RWPE2 (cell line): ENCODE data around the gene SPON1.

Source experiments
- ATAC-seq: fragments of 200-7000 bp; cut with Tn5 transposase; 3 replicates; pipeline ENCODE4 v1.9.1; 2021; ENCODE audit warnings: low read depth
- DNase-seq: peaks from one replicate; pipeline ENCODE4 v3.0.0-alpha.2; 2020; ENCODE audit warnings: low spot score
- H3K27ac ChIP-seq: fragments of 450-650 bp; 2 replicates; pipeline ENCODE4 v1.5.1; 2017; ENCODE audit warnings: mild to moderate bottlenecking; ENCODE audit not compliant: poor library complexity, severe bottlenecking
- H3K27me3 ChIP-seq: fragments of 250-450 bp; sonication (Bioruptor Pico); 2 replicates; pipeline ENCODE4 v1.5.1; 2021; ENCODE audit warnings: mild to moderate bottlenecking, moderate library complexity; ENCODE audit not compliant: insufficient read depth, poor library complexity, severe bottlenecking
- H3K36me3 ChIP-seq: fragments of 250-450 bp; sonication (Bioruptor Pico); 2 replicates; pipeline ENCODE4 v1.5.1; 2020; ENCODE audit warnings: low read depth, mild to moderate bottlenecking, moderate library complexity
- H3K4me1 ChIP-seq: fragments of 250-450 bp; sonication (Bioruptor Pico); 2 replicates; pipeline ENCODE4 v1.5.1; 2021; ENCODE audit warnings: mild to moderate bottlenecking, moderate library complexity; ENCODE audit not compliant: insufficient read depth, poor library complexity, severe bottlenecking
- H3K4me3 ChIP-seq: fragments of 250-450 bp; sonication (Bioruptor Pico); 2 replicates; pipeline ENCODE4 v1.5.1; 2021; ENCODE audit warnings: mild to moderate bottlenecking, moderate library complexity; ENCODE audit not compliant: severe bottlenecking
- H3K9me3 ChIP-seq: fragments of 250-450 bp; sonication (Bioruptor Pico); 2 replicates; pipeline ENCODE4 v1.5.1; 2021; ENCODE audit warnings: mild to moderate bottlenecking, moderate library complexity; ENCODE audit not compliant: severe bottlenecking
- TF ChIP-seq, protein P1 (sequence below): fragments of 450-650 bp; IDR thresholded peaks from one replicate; pipeline ENCODE4 v1.5.1; 2017; ENCODE audit warnings: mild to moderate bottlenecking, moderate library complexity; ENCODE audit not compliant: poor library complexity, severe bottlenecking

The SPON1 gene

GRCh38 chr11:14225666-14226065 is 263.1 kb downstream of the SPON1 start:
- H3K27ac ChIP-seq: no peak overlapping the region
- H3K27me3 ChIP-seq: peaks cover 11% of the 10 kb centered on the region
- H3K9me3 ChIP-seq: peaks cover 2% of the 10 kb centered on the region
- no peak for ATAC-seq
- no peak for DNase-seq
- no peak overlapping the region for H3K4me3 ChIP-seq
- H3K4me1 ChIP-seq: no peaks in the 10 kb centered on the region
- TF ChIP-seq, protein P1, sequence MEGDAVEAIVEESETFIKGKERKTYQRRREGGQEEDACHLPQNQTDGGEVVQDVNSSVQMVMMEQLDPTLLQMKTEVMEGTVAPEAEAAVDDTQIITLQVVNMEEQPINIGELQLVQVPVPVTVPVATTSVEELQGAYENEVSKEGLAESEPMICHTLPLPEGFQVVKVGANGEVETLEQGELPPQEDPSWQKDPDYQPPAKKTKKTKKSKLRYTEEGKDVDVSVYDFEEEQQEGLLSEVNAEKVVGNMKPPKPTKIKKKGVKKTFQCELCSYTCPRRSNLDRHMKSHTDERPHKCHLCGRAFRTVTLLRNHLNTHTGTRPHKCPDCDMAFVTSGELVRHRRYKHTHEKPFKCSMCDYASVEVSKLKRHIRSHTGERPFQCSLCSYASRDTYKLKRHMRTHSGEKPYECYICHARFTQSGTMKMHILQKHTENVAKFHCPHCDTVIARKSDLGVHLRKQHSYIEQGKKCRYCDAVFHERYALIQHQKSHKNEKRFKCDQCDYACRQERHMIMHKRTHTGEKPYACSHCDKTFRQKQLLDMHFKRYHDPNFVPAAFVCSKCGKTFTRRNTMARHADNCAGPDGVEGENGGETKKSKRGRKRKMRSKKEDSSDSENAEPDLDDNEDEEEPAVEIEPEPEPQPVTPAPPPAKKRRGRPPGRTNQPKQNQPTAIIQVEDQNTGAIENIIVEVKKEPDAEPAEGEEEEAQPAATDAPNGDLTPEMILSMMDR: no peak
- H3K36me3 ChIP-seq: no peaks in the 10 kb centered on the region

- no peak for ATAC-seq
- H3K27me3 ChIP-seq: peaks cover 12% of the 10 kb centered on the region
- H3K4me1 ChIP-seq: no peaks in the 10 kb centered on the region
- DNase-seq: no peak
- H3K4me3 ChIP-seq: no peak overlapping the region
- TF ChIP-seq, protein P1: no peak
- H3K27ac ChIP-seq: no peak overlapping the region
- no peaks in the 10 kb centered on the region for H3K36me3 ChIP-seq
- no peaks in the 10 kb centered on the region for H3K9me3 ChIP-seq
Observed at GRCh38 chr11:14228356-14228755, 265.8 kb downstream of the SPON1 start.

- no peak overlapping the region for H3K4me3 ChIP-seq
- H3K27ac ChIP-seq: no peak overlapping the region
- DNase-seq: no peak
Observed at GRCh38 chr11:14229472-14229871, 266.9 kb downstream of the SPON1 start.

DNA sequence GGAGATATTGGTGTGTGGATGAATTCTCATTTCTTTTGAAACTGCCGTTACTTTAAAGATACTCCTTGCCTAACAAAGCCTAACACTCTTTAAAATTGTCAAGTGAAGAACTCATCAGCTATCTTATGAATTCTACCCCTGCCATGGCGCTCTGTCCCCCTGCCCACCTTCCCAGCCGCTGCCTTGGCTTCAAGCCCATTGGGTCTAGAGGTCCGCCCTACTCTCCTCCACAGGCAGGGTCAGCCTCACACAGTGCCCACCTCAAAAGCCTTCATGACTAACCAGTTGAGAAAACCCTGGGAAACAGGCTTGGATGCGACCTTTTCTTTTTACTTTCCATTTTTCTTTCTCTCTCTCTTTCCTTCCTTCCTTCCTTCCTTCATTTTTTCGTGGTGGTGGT is 267.9 kb downstream of the SPON1 start:
- H3K4me3 ChIP-seq: no peak overlapping the region
- ATAC-seq (no peak), DNase-seq (no peak)
- TF ChIP-seq, protein P1: no peak
- H3K4me1 ChIP-seq: no peaks in the 10 kb centered on the region
- no peak overlapping the region for H3K27ac ChIP-seq
- no peaks in the 10 kb centered on the region for H3K36me3 ChIP-seq
- no peaks in the 10 kb centered on the region for H3K9me3 ChIP-seq
- H3K27me3 ChIP-seq: peaks cover 12% of the 10 kb centered on the region

More at GRCh38 chr11:14229472-14229871, 266.9 kb downstream of the SPON1 start:
- no peaks in the 10 kb centered on the region for H3K4me1 ChIP-seq
- no peaks in the 10 kb centered on the region for H3K36me3 ChIP-seq
- H3K9me3 ChIP-seq: no peaks in the 10 kb centered on the region
- TF ChIP-seq, protein P1: no peak
- ATAC-seq: no peak
- peaks cover 12% of the 10 kb centered on the region for H3K27me3 ChIP-seq

DNA sequence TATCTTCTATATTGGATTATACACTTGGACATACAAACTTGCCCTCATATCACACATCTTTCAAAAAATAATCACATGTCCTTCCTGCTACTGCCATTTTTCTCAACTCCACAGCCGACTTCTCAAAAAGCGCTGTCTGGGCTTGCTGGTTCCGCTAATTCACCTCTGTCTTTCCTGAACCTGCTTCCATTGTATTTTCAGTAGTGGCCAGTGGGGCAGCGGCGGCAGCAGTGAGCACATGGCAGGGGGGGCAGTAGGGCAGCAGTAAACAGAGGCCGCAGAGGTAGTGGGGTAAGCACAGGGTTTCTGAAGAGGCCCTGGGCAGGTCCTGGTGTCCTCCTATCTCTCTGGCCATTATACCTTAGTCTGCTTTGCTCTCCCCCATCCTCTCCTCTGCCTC is 270.1 kb downstream of the SPON1 start:
- TF ChIP-seq, protein P1: peak; percentile 45
- no peak for DNase-seq
- ATAC-seq: peak; percentile 27; the same call in 1 of the 3 replicates

More for the DNA sequence above, 270.1 kb downstream of the SPON1 start:
- H3K27ac ChIP-seq: no peak overlapping the region
- H3K9me3 ChIP-seq: no peaks in the 10 kb centered on the region
- H3K4me3 ChIP-seq: no peak overlapping the region
- H3K27me3 ChIP-seq: peaks cover 22% of the 10 kb centered on the region
- no peaks in the 10 kb centered on the region for H3K4me1 ChIP-seq
- no peaks in the 10 kb centered on the region for H3K36me3 ChIP-seq
